ENCODE results near the gene TRIM66.

TRIM66 gene

GRCh38 chr11:8650401-8650990, 32.0 kb downstream of the TRIM66 start:
- no peak overlapping the region for H3K9ac ChIP-seq (ENCODE audit: low read length)
- H3K27me3 ChIP-seq (ENCODE audit: control insufficient read depth, insufficient read depth, low read length), result no peaks in the 10 kb centered on the region
- H3K4me1 ChIP-seq (ENCODE audit: control insufficient read depth, insufficient read depth, low read length), result no peaks in the 10 kb centered on the region; the same call in 1 of the 2 replicates
- no peak overlapping the region for H3K4me3 ChIP-seq (ENCODE audit: low read depth, low read length)
- no peaks in the 10 kb centered on the region for H3K9me3 ChIP-seq (ENCODE audit: control insufficient read depth, insufficient read depth, low read depth, low read length)
- no peak overlapping the region for H3K27ac ChIP-seq (ENCODE audit: low read depth, low read length)
- H3K36me3 ChIP-seq (ENCODE audit: control insufficient read depth, insufficient read depth, low read length), result 0 out of 2 replicates have a peak, but pooled peaks cover 2% of the 10 kb centered on the region

GRCh38 chr11:8649361-8649760, 33.1 kb downstream of the TRIM66 start:
- Histone ChIP-seq H3K9ac (ENCODE audit: low read length) (no peak overlapping the region), H3K27me3 (ENCODE audit: control insufficient read depth, insufficient read depth, low read length) (no peaks in the 10 kb centered on the region), H3K4me3 (ENCODE audit: low read depth, low read length) (no peak overlapping the region), H3K36me3 (ENCODE audit: control insufficient read depth, insufficient read depth, low read length) (0 out of 2 replicates have a peak, but pooled peaks cover 2% of the 10 kb centered on the region), H3K9me3 (ENCODE audit: control insufficient read depth, insufficient read depth, low read depth, low read length) (no peaks in the 10 kb centered on the region), H3K27ac (ENCODE audit: low read depth, low read length) (no peak overlapping the region), H3K4me1 (ENCODE audit: control insufficient read depth, insufficient read depth, low read length) (no peaks in the 10 kb centered on the region; the same call in 1 of the 2 replicates)

GRCh38 chr11:8646873-8647272, 35.6 kb downstream of the TRIM66 start:
- Histone ChIP-seq H3K4me1 (ENCODE audit: control insufficient read depth, insufficient read depth, low read length) (no peaks in the 10 kb centered on the region), H3K27me3 (ENCODE audit: control insufficient read depth, insufficient read depth, low read length) (no peaks in the 10 kb centered on the region), H3K9ac (ENCODE audit: low read length) (no peak overlapping the region), H3K36me3 (ENCODE audit: control insufficient read depth, insufficient read depth, low read length) (0 out of 2 replicates have a peak, but pooled peaks cover 2% of the 10 kb centered on the region), H3K4me3 (ENCODE audit: low read depth, low read length) (no peak overlapping the region), H3K27ac (ENCODE audit: low read depth, low read length) (no peak overlapping the region), H3K9me3 (ENCODE audit: control insufficient read depth, insufficient read depth, low read depth, low read length) (no peaks in the 10 kb centered on the region)

- Histone ChIP-seq H3K9ac (ENCODE audit: low read length) (no peak overlapping the region), H3K27ac (ENCODE audit: low read depth, low read length) (no peak overlapping the region), H3K27me3 (ENCODE audit: control insufficient read depth, insufficient read depth, low read length) (no peaks in the 10 kb centered on the region), H3K36me3 (ENCODE audit: control insufficient read depth, insufficient read depth, low read length) (peaks cover 4% of the 10 kb centered on the region), H3K4me1 (ENCODE audit: control insufficient read depth, insufficient read depth, low read length) (peaks cover 14% of the 10 kb centered on the region), H3K9me3 (ENCODE audit: control insufficient read depth, insufficient read depth, low read depth, low read length) (no peaks in the 10 kb centered on the region), H3K4me3 (ENCODE audit: low read depth, low read length) (no peak overlapping the region)
Observed at GRCh38 chr11:8642196-8642841, 40.1 kb downstream of the TRIM66 start.

- H3K4me1 ChIP-seq (ENCODE audit: control insufficient read depth, insufficient read depth, low read length), result peaks cover 14% of the 10 kb centered on the region
- no peaks in the 10 kb centered on the region for H3K9me3 ChIP-seq (ENCODE audit: control insufficient read depth, insufficient read depth, low read depth, low read length)
- H3K4me3 ChIP-seq (ENCODE audit: low read depth, low read length), result no peak overlapping the region
- H3K27me3 ChIP-seq (ENCODE audit: control insufficient read depth, insufficient read depth, low read length), result no peaks in the 10 kb centered on the region
- H3K9ac ChIP-seq (ENCODE audit: low read length), result no peak overlapping the region
- H3K27ac ChIP-seq (ENCODE audit: low read depth, low read length), result no peak overlapping the region
- H3K36me3 ChIP-seq (ENCODE audit: control insufficient read depth, insufficient read depth, low read length), result peaks cover 4% of the 10 kb centered on the region
Observed at GRCh38 chr11:8641332-8641731, 41.1 kb downstream of the TRIM66 start.

GRCh38 chr11:8640267-8640906, 42.1 kb downstream of the TRIM66 start:
- Histone ChIP-seq H3K36me3 (ENCODE audit: control insufficient read depth, insufficient read depth, low read length) (peaks cover 4% of the 10 kb centered on the region), H3K9ac (ENCODE audit: low read length) (no peak overlapping the region), H3K4me1 (ENCODE audit: control insufficient read depth, insufficient read depth, low read length) (peaks cover 14% of the 10 kb centered on the region), H3K9me3 (ENCODE audit: control insufficient read depth, insufficient read depth, low read depth, low read length) (no peaks in the 10 kb centered on the region), H3K4me3 (ENCODE audit: low read depth, low read length) (peak overlapping the region; percentile 28; the same call in 1 of the 2 replicates), H3K27me3 (ENCODE audit: control insufficient read depth, insufficient read depth, low read length) (no peaks in the 10 kb centered on the region), H3K27ac (ENCODE audit: low read depth, low read length) (no peak overlapping the region)

- Histone ChIP-seq H3K9me3 (ENCODE audit: control insufficient read depth, insufficient read depth, low read depth, low read length) (no peaks in the 10 kb centered on the region), H3K4me3 (ENCODE audit: low read depth, low read length) (no peak overlapping the region), H3K27ac (ENCODE audit: low read depth, low read length) (no peak overlapping the region), H3K9ac (ENCODE audit: low read length) (no peak overlapping the region), H3K27me3 (ENCODE audit: control insufficient read depth, insufficient read depth, low read length) (no peaks in the 10 kb centered on the region), H3K36me3 (ENCODE audit: control insufficient read depth, insufficient read depth, low read length) (peaks cover 4% of the 10 kb centered on the region), H3K4me1 (ENCODE audit: control insufficient read depth, insufficient read depth, low read length) (peaks cover 14% of the 10 kb centered on the region)
Observed at GRCh38 chr11:8639655-8640054, 42.8 kb downstream of the TRIM66 start.

GRCh38 chr11:8638300-8638699, 44.2 kb downstream of the TRIM66 start:
- Histone ChIP-seq H3K4me1 (ENCODE audit: control insufficient read depth, insufficient read depth, low read length) (peaks cover 14% of the 10 kb centered on the region), H3K9me3 (ENCODE audit: control insufficient read depth, insufficient read depth, low read depth, low read length) (no peaks in the 10 kb centered on the region)

GRCh38 chr11:8636127-8636526, 46.3 kb downstream of the TRIM66 start:
- no peak overlapping the region for H3K9ac ChIP-seq (ENCODE audit: low read length)
- H3K27ac ChIP-seq (ENCODE audit: low read depth, low read length), result no peak overlapping the region
- H3K9me3 ChIP-seq (ENCODE audit: control insufficient read depth, insufficient read depth, low read depth, low read length), result no peaks in the 10 kb centered on the region
- peaks cover 4% of the 10 kb centered on the region for H3K36me3 ChIP-seq (ENCODE audit: control insufficient read depth, insufficient read depth, low read length)
- no peak overlapping the region for H3K4me3 ChIP-seq (ENCODE audit: low read depth, low read length)
- peaks cover 12% of the 10 kb centered on the region for H3K4me1 ChIP-seq (ENCODE audit: control insufficient read depth, insufficient read depth, low read length)
- H3K27me3 ChIP-seq (ENCODE audit: control insufficient read depth, insufficient read depth, low read length), result no peaks in the 10 kb centered on the region

More at GRCh38 chr11:8638300-8638699, 44.2 kb downstream of the TRIM66 start:
- Histone ChIP-seq H3K36me3 (ENCODE audit: control insufficient read depth, insufficient read depth, low read length) (peaks cover 4% of the 10 kb centered on the region), H3K4me3 (ENCODE audit: low read depth, low read length) (no peak overlapping the region), H3K27me3 (ENCODE audit: control insufficient read depth, insufficient read depth, low read length) (no peaks in the 10 kb centered on the region), H3K9ac (ENCODE audit: low read length) (no peak overlapping the region), H3K27ac (ENCODE audit: low read depth, low read length) (no peak overlapping the region)

GRCh38 chr11:8634498-8634897, 48.0 kb downstream of the TRIM66 start:
- peaks cover 4% of the 10 kb centered on the region for H3K36me3 ChIP-seq (ENCODE audit: control insufficient read depth, insufficient read depth, low read length)
- no peak overlapping the region for H3K27ac ChIP-seq (ENCODE audit: low read depth, low read length)

More at GRCh38 chr11:8634498-8634897, 48.0 kb downstream of the TRIM66 start:
- Histone ChIP-seq H3K9ac (ENCODE audit: low read length) (no peak overlapping the region), H3K4me3 (ENCODE audit: low read depth, low read length) (no peak overlapping the region), H3K27me3 (ENCODE audit: control insufficient read depth, insufficient read depth, low read length) (no peaks in the 10 kb centered on the region), H3K4me1 (ENCODE audit: control insufficient read depth, insufficient read depth, low read length) (no peaks in the 10 kb centered on the region), H3K9me3 (ENCODE audit: control insufficient read depth, insufficient read depth, low read depth, low read length) (no peaks in the 10 kb centered on the region)

Measured in HUES6 (cell line).